PC-9 (cell line): ENCODE data around the gene SFTA2. TPM values are rescaled to one million over a fixed set of nuclear protein-coding genes. Genes with fewer than 3 reads are reported as not detected.

Source experiments
- BruUV-seq: library from RNA; stranded (reverse); fragments of 400-500 nt; replicated peaks from 2 replicates; lab custom pipeline; 2021; lab: Mats Ljungman, UMichigan
- CTCF ChIA-PET: fragments of 300-600 bp; sonication (Branson Sonifier 250); formaldehyde crosslinking; loops from one replicate; lab custom pipeline; 2022; ENCODE audit warnings: antibody characterized with exemption; lab: Charles Lee
- POLR2A ChIA-PET: fragments of 300-600 bp; sonication (Branson Sonifier 250); formaldehyde crosslinking; loops from one replicate; lab custom pipeline; 2022; ENCODE audit warnings: antibody characterized with exemption; ENCODE audit not compliant: unreplicated experiment; lab: Charles Lee
- DNase-seq, 2 experiments: peaks; one replicate each; pipeline versions ENCODE4 v3.0.0 to v3.0.0-alpha.2; 2015 to 2022; ENCODE audit warnings: mixed read lengths in 1 of 2
- H2AFZ ChIP-seq: fragments of 200-600 bp; sonication (generic); 2 replicates; pipeline ENCODE4 v1.8.1; 2017; ENCODE audit warnings: antibody characterized with exemption
- H3F3A ChIP-seq: fragments of 200-600 bp; sonication (generic); 2 replicates; pipeline ENCODE4 v1.8.1; 2017; ENCODE audit warnings: antibody characterized with exemption, mild to moderate bottlenecking, low read depth; ENCODE audit not compliant: insufficient read depth
- H3K27ac ChIP-seq: fragments of 200-600 bp; sonication (generic); 2 replicates; pipeline ENCODE4 v1.6.1; 2016; ENCODE audit warnings: mixed run types
- H3K27me3 ChIP-seq: fragments of 200-600 bp; sonication (generic); 2 replicates; pipeline ENCODE4 v1.6.1; 2016; ENCODE audit warnings: low read depth, mixed run types; ENCODE audit not compliant: insufficient read depth
- H3K36me3 ChIP-seq: fragments of 200-600 bp; sonication (generic); 2 replicates; pipeline ENCODE4 v1.6.1; 2016; ENCODE audit warnings: low read depth, mixed run types
- H3K4me1 ChIP-seq: fragments of 200-600 bp; sonication (generic); replicated peaks from 2 replicates; pipeline ENCODE4 v1.6.1; 2016; ENCODE audit warnings: mixed run types; ENCODE audit not compliant: insufficient read depth
- H3K4me2 ChIP-seq: fragments of 200-600 bp; sonication (generic); 2 replicates; pipeline ENCODE4 v1.6.1; 2017; ENCODE audit warnings: mixed run types
- H3K4me3 ChIP-seq: fragments of 200-600 bp; sonication (generic); 2 replicates; pipeline ENCODE4 v1.6.1; 2016; ENCODE audit warnings: mixed run types
- H3K79me2 ChIP-seq: fragments of 200-600 bp; sonication (generic); 2 replicates; pipeline ENCODE4 v1.6.1; 2017; ENCODE audit warnings: low read depth, mixed run types
- H3K9me2 ChIP-seq: fragments of 200-600 bp; sonication (generic); 2 replicates; pipeline ENCODE4 v1.8.1; 2017; ENCODE audit warnings: mild to moderate bottlenecking; ENCODE audit not compliant: insufficient read depth
- H3K9me3 ChIP-seq: fragments of 200-600 bp; sonication (generic); 2 replicates; pipeline ENCODE4 v1.8.1; 2016; ENCODE audit warnings: low read depth; ENCODE audit not compliant: insufficient read depth
- H4K20me1 ChIP-seq: fragments of 200-600 bp; sonication (generic); 2 replicates; pipeline ENCODE4 v1.8.1; 2017; ENCODE audit not compliant: insufficient read depth
- EZH2 ChIP-seq: fragments of 200-600 bp; sonication (generic); IDR thresholded peaks from 2 replicates; pipeline ENCODE4 v1.8.0; 2017; ENCODE audit warnings: antibody characterized with exemption, low read depth
- intact Hi-C: fragments of 100-400 bp; cut with micrococcal nuclease; formaldehyde crosslinking; loops from one replicate; pipeline ENCODE4 v1.10.0; 2022; ENCODE audit not compliant: unreplicated experiment
- total RNA-seq: library from RNA; stranded (reverse); gene quantifications from 2 replicates; pipeline ENCODE4 v1.2.3, GENCODE V29; 2021
- TF ChIP-seq, protein P1 (sequence below): fragments of 200-600 bp; sonication (generic); conservative IDR thresholded peaks from 2 replicates; pipeline ENCODE4 v1.6.1; 2017; ENCODE audit warnings: mixed run types, antibody characterized with exemption, mild to moderate bottlenecking, moderate library complexity

The SFTA2 gene
- total RNA-seq, 1 experiment from 2014 or later, result 0.72 TPM

DNA sequence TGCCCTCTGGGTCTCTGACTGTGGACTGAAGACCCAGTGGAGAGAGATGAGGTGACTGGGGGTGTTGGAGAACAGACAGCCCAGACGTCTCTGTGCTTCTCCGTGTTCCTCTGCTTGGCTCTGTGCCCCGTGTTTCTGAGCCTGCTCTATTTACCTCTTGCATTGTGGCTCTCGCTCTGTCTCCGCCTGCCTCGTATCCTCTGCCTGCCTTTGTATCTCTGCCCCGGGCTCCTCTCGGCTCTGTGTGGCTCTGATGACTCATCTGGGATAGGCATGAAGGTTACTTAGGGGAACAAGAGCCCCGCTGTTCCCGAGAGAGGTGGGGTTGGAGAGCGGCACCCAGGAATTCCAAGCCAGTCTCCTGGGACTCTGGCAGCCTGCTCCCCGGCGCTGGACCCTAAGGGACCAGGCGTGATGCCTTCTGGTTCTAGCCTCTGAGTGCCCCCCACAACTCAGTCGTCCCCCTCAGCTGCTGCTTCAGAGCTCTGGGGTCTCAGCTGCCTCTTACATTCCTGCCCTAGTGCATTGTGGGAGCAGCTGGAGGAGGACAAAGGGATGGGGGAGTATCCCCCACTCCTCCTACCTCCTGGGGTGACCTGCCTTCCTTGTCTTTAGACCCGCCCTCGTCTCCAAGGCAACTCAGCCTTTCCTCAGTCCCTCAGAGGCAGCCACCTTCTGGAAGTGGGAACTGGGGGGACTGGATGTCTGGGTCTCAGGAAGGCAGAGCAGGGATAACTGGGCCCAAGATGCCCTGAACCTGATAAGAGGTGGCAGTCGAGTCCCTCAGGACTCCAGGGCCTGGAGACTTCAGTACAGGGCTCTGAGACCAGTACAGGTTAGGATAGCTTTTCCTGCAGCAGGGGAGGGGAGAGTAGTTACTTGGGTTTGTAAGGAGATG is 45.7 kb downstream of the SFTA2 start:
- peak overlapping the region; percentile 94 for H3K27ac ChIP-seq
- H4K20me1 ChIP-seq, result peaks cover 46% of the 10 kb centered on the region
- BruUV-seq, result no TSS peak
- no peaks in the 10 kb centered on the region for H3K9me2 ChIP-seq
- peaks cover 70% of the 10 kb centered on the region for H3K79me2 ChIP-seq
- peak; percentile 89 to 94 for DNase-seq
- ChIA-PET POLR2A (interaction anchor here (0.6 to 1.1 kb wide), 5 partner anchors 28 to 64 kb away, joined by 3 to 10 read pairs (median 5); partner anchors contain the start of gene VARS2), CTCF (no interaction called here)
- H3K4me2 ChIP-seq, result peak overlapping the region; percentile 96
- no peaks in the 10 kb centered on the region for H3K27me3 ChIP-seq
- H3K9me3 ChIP-seq, result no peaks in the 10 kb centered on the region
- peaks cover 49% of the 10 kb centered on the region for H3F3A ChIP-seq
- peaks cover 13% of the 10 kb centered on the region; the same call in 1 of the 2 replicates for H3K36me3 ChIP-seq
- H3K4me1 ChIP-seq, result peaks cover 43% of the 10 kb centered on the region
- peak overlapping the region; percentile 98 for H3K4me3 ChIP-seq
- intact Hi-C loops, result loop anchor here (2.0 kb wide), 1 partner anchor 29 kb away; the partner anchor contains the start of gene VARS2
- TF ChIP-seq, protein P1, sequence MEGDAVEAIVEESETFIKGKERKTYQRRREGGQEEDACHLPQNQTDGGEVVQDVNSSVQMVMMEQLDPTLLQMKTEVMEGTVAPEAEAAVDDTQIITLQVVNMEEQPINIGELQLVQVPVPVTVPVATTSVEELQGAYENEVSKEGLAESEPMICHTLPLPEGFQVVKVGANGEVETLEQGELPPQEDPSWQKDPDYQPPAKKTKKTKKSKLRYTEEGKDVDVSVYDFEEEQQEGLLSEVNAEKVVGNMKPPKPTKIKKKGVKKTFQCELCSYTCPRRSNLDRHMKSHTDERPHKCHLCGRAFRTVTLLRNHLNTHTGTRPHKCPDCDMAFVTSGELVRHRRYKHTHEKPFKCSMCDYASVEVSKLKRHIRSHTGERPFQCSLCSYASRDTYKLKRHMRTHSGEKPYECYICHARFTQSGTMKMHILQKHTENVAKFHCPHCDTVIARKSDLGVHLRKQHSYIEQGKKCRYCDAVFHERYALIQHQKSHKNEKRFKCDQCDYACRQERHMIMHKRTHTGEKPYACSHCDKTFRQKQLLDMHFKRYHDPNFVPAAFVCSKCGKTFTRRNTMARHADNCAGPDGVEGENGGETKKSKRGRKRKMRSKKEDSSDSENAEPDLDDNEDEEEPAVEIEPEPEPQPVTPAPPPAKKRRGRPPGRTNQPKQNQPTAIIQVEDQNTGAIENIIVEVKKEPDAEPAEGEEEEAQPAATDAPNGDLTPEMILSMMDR, result no peak
- TF ChIP-seq EZH2, result no peak
- no peak overlapping the region for H2AFZ ChIP-seq

DNA sequence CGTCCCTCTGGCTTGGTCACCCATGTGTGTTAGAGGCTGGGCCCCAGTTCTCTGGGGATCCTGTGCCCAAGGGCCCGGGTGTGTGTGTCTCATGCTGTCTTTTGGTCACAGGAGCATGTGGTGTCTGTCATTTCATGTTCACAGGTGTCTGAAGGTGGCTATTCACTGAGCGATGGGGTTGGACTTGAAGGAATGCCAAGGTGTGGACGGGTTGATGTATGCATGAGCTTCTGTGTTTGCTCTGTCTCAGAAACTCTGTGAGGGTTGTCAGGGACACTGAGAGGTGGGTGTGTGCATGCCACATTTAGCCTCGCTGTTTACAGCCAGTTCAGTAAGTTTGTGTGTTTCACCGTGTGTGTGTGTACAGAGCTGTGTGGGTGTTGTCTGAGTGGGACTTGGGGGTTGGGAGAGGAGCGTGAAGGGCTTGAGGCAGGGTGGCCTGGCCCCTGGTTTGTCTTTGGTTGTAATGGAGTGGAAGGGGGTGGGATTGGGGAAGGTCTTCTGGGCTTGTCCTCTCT is 46.4 kb downstream of the SFTA2 start:
- no peaks in the 10 kb centered on the region for H3K9me2 ChIP-seq
- no peaks in the 10 kb centered on the region for H3K27me3 ChIP-seq
- peak overlapping the region; percentile 94 for H3K27ac ChIP-seq
- peaks cover 49% of the 10 kb centered on the region for H3F3A ChIP-seq
- peaks cover 44% of the 10 kb centered on the region for H3K4me1 ChIP-seq
- peak overlapping the region; percentile 96 for H3K4me2 ChIP-seq
- no peak overlapping the region for H2AFZ ChIP-seq
- intact Hi-C loops, result loop anchor here (2.0 kb wide), 1 partner anchor 29 kb away; the partner anchor contains the start of gene VARS2
- TF ChIP-seq, protein P1, result no peak
- no peak for TF ChIP-seq EZH2
- H3K36me3 ChIP-seq, result peaks cover 13% of the 10 kb centered on the region; the same call in 1 of the 2 replicates
- BruUV-seq, result TSS peak; percentile 58
- H3K9me3 ChIP-seq, result no peaks in the 10 kb centered on the region
- peaks cover 43% of the 10 kb centered on the region for H4K20me1 ChIP-seq
- DNase-seq, result peak; percentile 66 to 82
- CTCF ChIA-PET, result interaction anchor here (0.9 to 1.3 kb wide), 3 partner anchors 28 to 202 kb away, joined by 3 read pairs; partner anchors contain the start of gene VARS2
- peaks cover 70% of the 10 kb centered on the region for H3K79me2 ChIP-seq
- peak overlapping the region; percentile 98 for H3K4me3 ChIP-seq
- POLR2A ChIA-PET, result interaction anchor here (0.6 to 1.1 kb wide), 4 partner anchors 29 to 63 kb away, joined by 3 to 10 read pairs (median 7); partner anchors contain the start of gene VARS2
